ENCODE results near the gene TBC1D5. TPM values are rescaled to one million over a fixed set of nuclear protein-coding genes. Genes with fewer than 3 reads are reported as not detected.

TBC1D5 gene
- total RNA-seq, 1 experiment from 2014 or later: 33.9 TPM

DNA sequence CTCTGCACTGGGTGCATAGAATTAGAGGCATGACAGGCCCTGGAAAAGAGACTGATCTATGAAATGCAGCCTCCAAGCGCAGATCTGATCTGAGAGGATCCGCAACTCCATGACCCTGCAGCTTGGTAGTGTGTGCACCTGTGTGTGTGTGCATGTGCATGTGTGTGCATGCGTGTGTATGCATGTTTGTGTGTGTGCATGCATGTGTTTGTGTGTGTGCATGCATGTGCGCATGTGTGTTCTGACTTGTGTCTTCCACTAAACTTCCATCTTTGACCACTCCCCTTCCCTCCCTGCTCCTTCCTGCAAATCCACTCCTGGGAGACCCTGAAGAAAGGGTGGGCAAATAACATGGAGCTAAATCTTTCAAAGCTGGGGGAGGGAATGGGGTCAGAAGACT, 600.7 kb downstream of the TBC1D5 start:
- H3K9me2 ChIP-seq (ENCODE audit: insufficient read depth): no peaks in the 10 kb centered on the region
- no peaks in the 10 kb centered on the region for H4K20me1 ChIP-seq (ENCODE audit: insufficient read depth)
- DNase-seq (ENCODE audit: low read depth, low spot score) (no peak), ATAC-seq (no peak; the same call in 1 of the 2 replicates)
- BruUV-seq (replicated peaks): no TSS peak
- no peaks in the 10 kb centered on the region for H3K79me2 ChIP-seq (ENCODE audit: insufficient read depth, low read length)
- no peaks in the 10 kb centered on the region for H3K9me3 ChIP-seq (ENCODE audit: control insufficient read depth in 1 of 2, insufficient read depth in 1 of 2, low read depth in 1 of 2, low read length in 2 of 2)
- H3K4me2 ChIP-seq (ENCODE audit: low read length): no peak overlapping the region
- H3K27ac ChIP-seq (ENCODE audit: low read depth, low read length): no peak overlapping the region
- H3K9ac ChIP-seq (ENCODE audit: low read length): no peak overlapping the region
- no peaks in the 10 kb centered on the region for H3K27me3 ChIP-seq (ENCODE audit: insufficient read depth, low read length)
- no peaks in the 10 kb centered on the region for H3K36me3 ChIP-seq (ENCODE audit: control insufficient read depth in 1 of 2, insufficient read depth in 2 of 2, low read length in 2 of 2)
- H3K4me1 ChIP-seq (ENCODE audit: control insufficient read depth in 1 of 2, insufficient read depth in 2 of 2, low read length in 2 of 2): no peaks in the 10 kb centered on the region
- ChIA-PET RAD21 (ENCODE audit: low non-redundant PET in 1 of 2, low total read pairs in 2 of 2, uncharacterized antibody in 2 of 2, unreplicated experiment in 2 of 2) (no interaction called here), CTCF (no interaction called here), POLR2A (no interaction called here)
- intact Hi-C loops (cut with micrococcal nuclease): no loop called here
- H3K4me3 ChIP-seq (replicated peaks in 1 of 2; ENCODE audit: low read depth in 1 of 2, low read length in 2 of 2): no peak overlapping the region
- TF ChIP-seq POLR2A (IDR thresholded peaks at IDR 0.05; ENCODE audit: borderline replicate concordance, extremely low read depth, insufficient read depth, insufficient read length) (no peak), EGR1 (IDR thresholded peaks at IDR 0.05; ENCODE audit: low read depth) (no peak), EZH2phosphoT487 (IDR thresholded peaks at IDR 0.05; ENCODE audit: borderline replicate concordance) (no peak), ZNF274 (IDR thresholded peaks at IDR 0.05; ENCODE audit: low read depth, low read length) (no peak), SRF (IDR thresholded peaks at IDR 0.05; ENCODE audit: low read depth) (no peak), ZFX (IDR thresholded peaks at IDR 0.05) (no peak), FOSL1 (IDR thresholded peaks at IDR 0.05; ENCODE audit: low read depth) (no peak), RAD21 (IDR thresholded peaks at IDR 0.05; ENCODE audit: low read depth) (no peak), ELF1 (IDR thresholded peaks at IDR 0.05; ENCODE audit: borderline replicate concordance, low read depth) (no peak), SP1 (IDR thresholded peaks at IDR 0.05; ENCODE audit: low read depth) (no peak), POLR2AphosphoS5 (IDR thresholded peaks at IDR 0.05; ENCODE audit: low read depth, low read length) (no peak), JUND (IDR thresholded peaks at IDR 0.05) (no peak)
- TF ChIP-seq, protein P1, sequence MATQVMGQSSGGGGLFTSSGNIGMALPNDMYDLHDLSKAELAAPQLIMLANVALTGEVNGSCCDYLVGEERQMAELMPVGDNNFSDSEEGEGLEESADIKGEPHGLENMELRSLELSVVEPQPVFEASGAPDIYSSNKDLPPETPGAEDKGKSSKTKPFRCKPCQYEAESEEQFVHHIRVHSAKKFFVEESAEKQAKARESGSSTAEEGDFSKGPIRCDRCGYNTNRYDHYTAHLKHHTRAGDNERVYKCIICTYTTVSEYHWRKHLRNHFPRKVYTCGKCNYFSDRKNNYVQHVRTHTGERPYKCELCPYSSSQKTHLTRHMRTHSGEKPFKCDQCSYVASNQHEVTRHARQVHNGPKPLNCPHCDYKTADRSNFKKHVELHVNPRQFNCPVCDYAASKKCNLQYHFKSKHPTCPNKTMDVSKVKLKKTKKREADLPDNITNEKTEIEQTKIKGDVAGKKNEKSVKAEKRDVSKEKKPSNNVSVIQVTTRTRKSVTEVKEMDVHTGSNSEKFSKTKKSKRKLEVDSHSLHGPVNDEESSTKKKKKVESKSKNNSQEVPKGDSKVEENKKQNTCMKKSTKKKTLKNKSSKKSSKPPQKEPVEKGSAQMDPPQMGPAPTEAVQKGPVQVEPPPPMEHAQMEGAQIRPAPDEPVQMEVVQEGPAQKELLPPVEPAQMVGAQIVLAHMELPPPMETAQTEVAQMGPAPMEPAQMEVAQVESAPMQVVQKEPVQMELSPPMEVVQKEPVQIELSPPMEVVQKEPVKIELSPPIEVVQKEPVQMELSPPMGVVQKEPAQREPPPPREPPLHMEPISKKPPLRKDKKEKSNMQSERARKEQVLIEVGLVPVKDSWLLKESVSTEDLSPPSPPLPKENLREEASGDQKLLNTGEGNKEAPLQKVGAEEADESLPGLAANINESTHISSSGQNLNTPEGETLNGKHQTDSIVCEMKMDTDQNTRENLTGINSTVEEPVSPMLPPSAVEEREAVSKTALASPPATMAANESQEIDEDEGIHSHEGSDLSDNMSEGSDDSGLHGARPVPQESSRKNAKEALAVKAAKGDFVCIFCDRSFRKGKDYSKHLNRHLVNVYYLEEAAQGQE (IDR thresholded peaks at IDR 0.05; ENCODE audit: low read depth): no peak
- TF ChIP-seq, protein P2, sequence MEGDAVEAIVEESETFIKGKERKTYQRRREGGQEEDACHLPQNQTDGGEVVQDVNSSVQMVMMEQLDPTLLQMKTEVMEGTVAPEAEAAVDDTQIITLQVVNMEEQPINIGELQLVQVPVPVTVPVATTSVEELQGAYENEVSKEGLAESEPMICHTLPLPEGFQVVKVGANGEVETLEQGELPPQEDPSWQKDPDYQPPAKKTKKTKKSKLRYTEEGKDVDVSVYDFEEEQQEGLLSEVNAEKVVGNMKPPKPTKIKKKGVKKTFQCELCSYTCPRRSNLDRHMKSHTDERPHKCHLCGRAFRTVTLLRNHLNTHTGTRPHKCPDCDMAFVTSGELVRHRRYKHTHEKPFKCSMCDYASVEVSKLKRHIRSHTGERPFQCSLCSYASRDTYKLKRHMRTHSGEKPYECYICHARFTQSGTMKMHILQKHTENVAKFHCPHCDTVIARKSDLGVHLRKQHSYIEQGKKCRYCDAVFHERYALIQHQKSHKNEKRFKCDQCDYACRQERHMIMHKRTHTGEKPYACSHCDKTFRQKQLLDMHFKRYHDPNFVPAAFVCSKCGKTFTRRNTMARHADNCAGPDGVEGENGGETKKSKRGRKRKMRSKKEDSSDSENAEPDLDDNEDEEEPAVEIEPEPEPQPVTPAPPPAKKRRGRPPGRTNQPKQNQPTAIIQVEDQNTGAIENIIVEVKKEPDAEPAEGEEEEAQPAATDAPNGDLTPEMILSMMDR (IDR thresholded peaks at IDR 0.05 in 2 of 3, conservative IDR thresholded peaks at IDR 0.05 in 1 of 3; ENCODE audit: borderline replicate concordance in 1 of 3, insufficient read depth in 1 of 3, low read depth in 2 of 3, low read length in 2 of 3): no peak
- TF ChIP-seq, protein P3, sequence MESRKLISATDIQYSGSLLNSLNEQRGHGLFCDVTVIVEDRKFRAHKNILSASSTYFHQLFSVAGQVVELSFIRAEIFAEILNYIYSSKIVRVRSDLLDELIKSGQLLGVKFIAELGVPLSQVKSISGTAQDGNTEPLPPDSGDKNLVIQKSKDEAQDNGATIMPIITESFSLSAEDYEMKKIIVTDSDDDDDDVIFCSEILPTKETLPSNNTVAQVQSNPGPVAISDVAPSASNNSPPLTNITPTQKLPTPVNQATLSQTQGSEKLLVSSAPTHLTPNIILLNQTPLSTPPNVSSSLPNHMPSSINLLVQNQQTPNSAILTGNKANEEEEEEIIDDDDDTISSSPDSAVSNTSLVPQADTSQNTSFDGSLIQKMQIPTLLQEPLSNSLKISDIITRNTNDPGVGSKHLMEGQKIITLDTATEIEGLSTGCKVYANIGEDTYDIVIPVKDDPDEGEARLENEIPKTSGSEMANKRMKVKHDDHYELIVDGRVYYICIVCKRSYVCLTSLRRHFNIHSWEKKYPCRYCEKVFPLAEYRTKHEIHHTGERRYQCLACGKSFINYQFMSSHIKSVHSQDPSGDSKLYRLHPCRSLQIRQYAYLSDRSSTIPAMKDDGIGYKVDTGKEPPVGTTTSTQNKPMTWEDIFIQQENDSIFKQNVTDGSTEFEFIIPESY (IDR thresholded peaks at IDR 0.05; ENCODE audit: extremely low read depth, insufficient replicate concordance, low read length): no peak
- TF ChIP-seq, protein P4, sequence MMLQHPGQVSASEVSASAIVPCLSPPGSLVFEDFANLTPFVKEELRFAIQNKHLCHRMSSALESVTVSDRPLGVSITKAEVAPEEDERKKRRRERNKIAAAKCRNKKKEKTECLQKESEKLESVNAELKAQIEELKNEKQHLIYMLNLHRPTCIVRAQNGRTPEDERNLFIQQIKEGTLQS (IDR thresholded peaks at IDR 0.05): no peak
- no peak overlapping the region for H2AFZ ChIP-seq (ENCODE audit: low read depth, low read length, poor library complexity, severe bottlenecking)

All from HCT116 (cell line).